Body of pancreas (tissue), 4 donors: ENCODE results near the gene PIK3R5. TPM values are rescaled to one million over a fixed set of nuclear protein-coding genes. Genes with fewer than 3 reads are reported as not detected.

Source experiments
- ATAC-seq: fragments of 150-250 bp; one replicate; pipeline ENCODE4 v1.9.1; 2016
- DNase-seq, 4 donors: peaks; one replicate each; pipeline ENCODE4 v3.0.0-alpha.2; 2019
- H3K27ac ChIP-seq, 4 donors: fragments of 200-600 bp; sonication (generic); 1 replicate in 3 of 4; 2 replicates in 1 of 4; pipeline versions ENCODE4 v1.5.1 to v1.6.1; 2016 to 2019; ENCODE audit warnings: mild to moderate bottlenecking in 1 of 4, mixed read lengths in 1 of 4, moderate library complexity in 1 of 4
- H3K27me3 ChIP-seq, 2 donors: fragments of 200-600 bp; sonication (generic); one replicate each; pipeline ENCODE4 v1.6.0; 2016; ENCODE audit warnings: mild to moderate bottlenecking in 1 of 2
- H3K36me3 ChIP-seq, 2 donors: fragments of 200-600 bp; sonication (generic); replicated peaks in 1 of 2; 2 replicates each; pipeline ENCODE4 v1.5.1; 2016; ENCODE audit warnings: low read depth in 2 of 2; ENCODE audit not compliant: insufficient read depth in 1 of 2
- H3K4me1 ChIP-seq: fragments of 200-600 bp; sonication (generic); one replicate; pipeline ENCODE4 v1.6.0; 2016
- H3K4me3 ChIP-seq, 2 donors: fragments of 200-600 bp; sonication (generic); 1 replicate in 1 of 2; 2 replicates in 1 of 2; pipeline ENCODE4 v1.5.1; 2016 to 2019
- H3K9me3 ChIP-seq, 3 donors: fragments of 200-600 bp; sonication (generic); 1 replicate in 2 of 3; 2 replicates in 1 of 3; pipeline ENCODE4 v1.5.1; 2016
- CTCF ChIP-seq, 7 experiments: fragments of 450-650 bp in 4 of 7; fragments of 200-600 bp in 3 of 7; sonication (generic) in 3 of 7; IDR thresholded peaks; one replicate each; pipeline ENCODE4 v1.5.1; 2016 to 2019; ENCODE audit warnings: antibody characterized with exemption in 7 of 7
- POLR2A ChIP-seq, 3 donors: fragments of 450-650 bp; IDR thresholded peaks; one replicate each; pipeline ENCODE4 v1.6.1; 2016; ENCODE audit warnings: antibody characterized with exemption in 3 of 3, mild to moderate bottlenecking in 2 of 3
- WGBS, 2 donors: methylation state at CpG; one replicate each; pipeline ENCODE4 v1.1.5; 2017; 5-methylcytosine and 5-hydroxymethylcytosine counted together
- intact Hi-C: fragments of 100-400 bp; cut with DNase I; formaldehyde crosslinking; loops from one replicate; pipeline ENCODE4 v1.15.1; 2023
- total RNA-seq, 2 donors: library from RNA; depleted of rRNA; stranded (reverse); fragments of >200 nt; gene quantifications; one replicate each; pipeline ENCODE4 v1.1.0, GENCODE V29; 2016

The PIK3R5 gene
- total RNA-seq, 2 donors from 2014 or later: 4.6 to 4.7 TPM

- H3K9me3 ChIP-seq: no peaks in the 10 kb centered on the region
- TF ChIP-seq POLR2A (IDR thresholded peaks at IDR 0.05) (no peak), CTCF (IDR thresholded peaks at IDR 0.05) (no peak)
- no peak for DNase-seq
These were observed 3.7 kb downstream of the PIK3R5 start for GRCh38 chr17:8961829-8962228.

GRCh38 chr17:8960325-8961140 is 5.0 kb downstream of the PIK3R5 start:
- H3K36me3 ChIP-seq: no peaks in the 10 kb centered on the region
- H3K9me3 ChIP-seq: no peaks in the 10 kb centered on the region
- no peak for TF ChIP-seq CTCF (IDR thresholded peaks at IDR 0.05)
- no peak for TF ChIP-seq POLR2A (IDR thresholded peaks at IDR 0.05)
- peaks cover 5% of the 10 kb centered on the region for H3K4me1 ChIP-seq
- ATAC-seq: no peak
- no peak for DNase-seq
- 63 to 70% methylated on average over 10 of the region's 10 CpGs for WGBS, 2 donors
- no peak overlapping the region for H3K27ac ChIP-seq
- no peak overlapping the region for H3K4me3 ChIP-seq
- peaks cover 0 to 6% of the 10 kb centered on the region in 2 donors for H3K27me3 ChIP-seq
- intact Hi-C loops: no loop called here

More at GRCh38 chr17:8961829-8962228, 3.7 kb downstream of the PIK3R5 start:
- no peak overlapping the region for H3K27ac ChIP-seq
- WGBS, 2 donors: 67 to 72% methylated on average over 5 of the region's 5 CpGs
- no peak overlapping the region for H3K4me3 ChIP-seq
- H3K4me1 ChIP-seq: peaks cover 9% of the 10 kb centered on the region
- H3K27me3 ChIP-seq: peaks cover 0 to 10% of the 10 kb centered on the region in 2 donors
- no peak for ATAC-seq
- intact Hi-C loops: no loop called here
- H3K36me3 ChIP-seq: no peaks in the 10 kb centered on the region

GRCh38 chr17:8959312-8959918 is 6.1 kb downstream of the PIK3R5 start:
- DNase-seq: no peak
- intact Hi-C loops: no loop called here
- H3K4me1 ChIP-seq: no peaks in the 10 kb centered on the region
- no peaks in the 10 kb centered on the region for H3K36me3 ChIP-seq
- TF ChIP-seq POLR2A (IDR thresholded peaks at IDR 0.05) (no peak), CTCF (IDR thresholded peaks at IDR 0.05) (no peak)
- H3K27ac ChIP-seq: no peak overlapping the region
- WGBS, 2 donors: 72 to 78% methylated on average over 9 of the region's 9 CpGs
- no peak for ATAC-seq
- no peaks in the 10 kb centered on the region for H3K9me3 ChIP-seq
- H3K4me3 ChIP-seq: no peak overlapping the region
- H3K27me3 ChIP-seq: no peaks in the 10 kb centered on the region

GRCh38 chr17:8957721-8958120 is 7.8 kb downstream of the PIK3R5 start:
- ATAC-seq: no peak
- Histone ChIP-seq H3K4me3 (no peak overlapping the region), H3K9me3 (no peaks in the 10 kb centered on the region), H3K27ac (no peak overlapping the region), H3K27me3 (no peaks in the 10 kb centered on the region), H3K36me3 (no peaks in the 10 kb centered on the region), H3K4me1 (no peaks in the 10 kb centered on the region)
- DNase-seq: no peak
- no peak for TF ChIP-seq POLR2A (IDR thresholded peaks at IDR 0.05)
- TF ChIP-seq CTCF (IDR thresholded peaks at IDR 0.05): no peak
- intact Hi-C loops: no loop called here
- WGBS, 2 donors: 71 to 76% methylated on average over 8 of the region's 8 CpGs
